ENCODE results near the gene TTYH2.

- TF ChIP-seq POLR2A (IDR thresholded peaks at IDR 0.05): no peak
- no peak for TF ChIP-seq CTCF (IDR thresholded peaks at IDR 0.05)
- no peak for TF ChIP-seq POLR2AphosphoS5 (IDR thresholded peaks at IDR 0.05)
Measured at GRCh38 chr17:74231928-74232907, 18.8 kb downstream of the TTYH2 start.

Measured in breast epithelium (tissue), 3 donors.